HG03139 (cell line): ENCODE measurements around the gene C7orf33.
"Not testable (repeated sequence)": the region's sequence is repeated elsewhere in the genome, so short reads cannot be mapped to it uniquely, and the experiment has no call there.

Experiments
- ATAC-seq: cut with Tn5 transposase; IDR thresholded peaks from one replicate; pipeline ENCODE4 v1.9.1; 2021; ENCODE audit not compliant: unreplicated experiment

The C7orf33 gene, protein sequence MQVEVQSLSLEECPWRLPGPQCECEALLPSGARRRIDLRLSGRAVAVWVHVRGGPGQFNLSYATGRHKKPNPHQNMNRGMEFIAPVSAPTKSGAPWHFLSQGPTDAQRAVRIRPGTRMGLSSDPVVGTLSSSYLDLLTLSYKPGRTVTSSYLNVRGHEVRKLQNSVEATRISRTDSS

GRCh38 chr7:148590471-148590870 is at the start of gene C7orf33:
TSS of gene C7orf33 (plus strand) at chr7:148590766. CDS start at chr7:148590926, 160 bp downstream.
- ATAC-seq, result no peak

- no peak for ATAC-seq
Observed at GRCh38 chr7:148541891-148542504, 48.6 kb upstream of the C7orf33 start.

GRCh38 chr7:148543302-148543701 is 47.3 kb upstream of the C7orf33 start:
- no peak for ATAC-seq

DNA sequence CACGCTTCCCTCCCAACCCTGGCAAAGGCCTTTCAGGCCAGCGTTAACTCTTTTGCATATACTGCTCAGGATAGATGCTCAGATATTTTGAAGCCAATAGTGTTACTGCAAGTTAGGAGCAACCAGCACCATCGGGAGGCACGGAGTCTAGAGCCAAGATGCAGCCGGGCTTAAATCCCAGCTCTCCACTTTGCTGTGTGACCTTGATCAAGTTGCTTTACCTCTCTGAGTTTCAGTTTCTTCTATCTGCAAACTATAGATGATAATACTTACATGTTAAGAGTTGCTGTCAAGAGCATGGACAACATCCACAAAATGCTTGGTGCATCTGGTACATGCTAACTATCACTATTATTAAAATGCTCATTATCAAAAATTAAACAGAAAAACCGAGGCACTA is 45.4 kb upstream of the C7orf33 start:
- ATAC-seq, result no peak

- ATAC-seq, result no peak
Observed at GRCh38 chr7:148545932-148546331, 44.6 kb upstream of the C7orf33 start.

DNA sequence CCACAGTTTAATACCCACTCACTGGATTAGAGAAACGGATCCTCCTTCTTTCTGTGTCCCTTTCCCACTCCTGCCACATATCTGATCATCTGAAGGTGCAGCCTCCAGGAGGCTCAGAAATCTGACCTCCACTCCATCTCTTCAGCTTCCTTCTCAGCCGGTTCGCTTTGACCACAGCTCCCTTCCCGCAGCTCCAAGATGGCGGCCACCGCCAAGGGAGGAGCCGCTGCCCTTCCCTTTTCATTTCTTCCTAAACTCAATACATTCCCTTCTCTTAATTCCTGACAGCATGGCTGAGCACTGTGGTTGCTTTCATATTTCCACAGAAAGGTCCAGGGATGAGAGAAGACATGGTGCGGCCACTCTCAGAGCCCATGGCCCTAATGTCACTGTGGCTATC is 43.7 kb upstream of the C7orf33 start:
- ATAC-seq, result no peak

GRCh38 chr7:148547951-148548350 is 42.6 kb upstream of the C7orf33 start:
- ATAC-seq, result no peak

DNA sequence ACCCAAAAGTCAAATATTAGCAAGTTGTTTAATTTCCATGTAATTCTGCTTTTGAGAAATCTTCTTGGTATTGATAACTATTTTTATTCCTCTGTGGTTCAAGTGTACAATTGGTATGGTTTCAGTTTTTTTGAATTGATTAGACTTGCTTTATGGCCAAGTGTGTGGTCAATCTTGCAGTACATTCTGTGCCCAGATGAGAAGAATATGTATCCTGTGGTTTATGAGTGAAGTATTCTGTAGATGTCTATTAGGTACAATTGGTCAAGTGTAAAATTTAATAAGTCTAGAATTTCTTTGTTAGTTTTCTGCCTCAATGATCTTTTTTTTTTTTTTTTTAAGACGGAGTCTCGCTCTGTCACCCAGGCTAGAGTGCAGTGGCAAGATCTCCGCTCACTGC is 36.6 kb upstream of the C7orf33 start:
- no peak for ATAC-seq

- no peak for ATAC-seq
Observed at GRCh38 chr7:148556892-148557291, 33.7 kb upstream of the C7orf33 start.

DNA sequence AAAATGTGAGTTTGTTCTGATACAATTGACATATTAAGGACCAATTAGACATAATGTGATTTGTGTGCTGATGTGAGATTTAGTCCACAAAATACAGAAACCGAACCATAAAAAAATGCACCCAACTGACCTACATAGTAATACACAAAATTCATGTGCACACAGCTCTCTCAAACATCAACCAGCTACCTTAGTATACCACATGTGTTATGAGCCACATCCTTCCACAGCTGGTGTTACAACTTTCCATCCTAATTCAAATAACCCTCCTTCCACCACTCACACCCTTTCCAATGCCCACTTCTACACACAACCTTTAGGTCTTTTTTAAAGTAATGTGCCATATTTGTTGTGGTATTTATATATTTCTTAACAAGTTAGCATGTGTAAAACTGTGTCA is 31.7 kb upstream of the C7orf33 start:
- ATAC-seq, result no peak

- no peak for ATAC-seq
Observed at GRCh38 chr7:148561099-148561498, 29.5 kb upstream of the C7orf33 start.

- no peak for ATAC-seq
Observed at GRCh38 chr7:148563583-148564274, 26.8 kb upstream of the C7orf33 start.

DNA sequence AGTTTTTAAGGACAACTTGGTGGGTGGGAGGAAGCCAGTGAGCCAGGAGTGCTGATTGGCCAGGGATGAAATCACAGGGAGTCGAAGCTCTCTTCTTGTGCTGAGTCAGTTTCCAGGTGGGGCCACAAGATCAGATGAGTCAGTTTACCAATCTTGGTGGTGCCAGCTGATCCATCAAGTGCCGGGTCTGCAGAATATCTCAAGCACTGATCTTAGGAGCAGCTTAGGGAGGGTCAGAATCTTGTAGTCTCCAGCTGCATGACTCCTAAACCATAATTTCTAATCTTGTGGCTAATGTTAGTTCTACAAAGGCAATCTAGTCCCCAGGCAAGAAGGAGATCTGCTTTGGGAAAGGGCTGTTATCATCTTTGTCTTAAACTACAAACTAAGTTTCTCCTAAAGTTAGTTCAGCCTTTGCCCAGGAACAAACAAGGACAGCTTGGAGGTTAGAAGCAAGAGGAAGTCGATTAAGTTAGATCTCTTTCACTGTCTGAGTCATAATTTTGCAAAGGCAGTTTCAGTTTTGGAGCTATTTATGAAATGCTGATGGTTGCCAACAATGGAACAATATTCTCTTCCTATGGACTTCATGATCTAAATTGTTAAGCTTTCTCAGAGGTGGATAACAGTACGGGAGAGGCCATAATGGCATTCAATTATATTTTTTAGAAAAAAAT is 26.2 kb upstream of the C7orf33 start:
- ATAC-seq, result peak; percentile 85

GRCh38 chr7:148566736-148567135 is 23.8 kb upstream of the C7orf33 start:
- no peak for ATAC-seq

DNA sequence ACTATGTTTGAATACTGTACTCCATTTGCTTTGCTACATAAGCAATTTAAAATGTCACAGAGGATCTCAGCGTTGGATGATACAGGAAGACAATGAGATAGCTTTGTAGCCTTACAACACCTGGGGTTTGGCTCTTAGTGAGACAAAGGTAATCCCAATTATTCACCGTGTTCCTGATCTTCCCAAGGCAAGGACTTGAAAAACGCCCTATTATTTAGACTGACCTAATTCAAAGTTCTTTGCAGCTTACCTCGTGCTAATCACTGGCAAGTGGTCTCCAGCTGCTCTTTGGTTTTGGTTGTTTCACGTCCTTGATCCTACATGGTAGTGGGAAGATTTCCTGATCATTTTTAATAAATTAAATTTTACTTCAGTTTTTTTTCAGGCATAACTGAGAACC is 23.0 kb upstream of the C7orf33 start:
- no peak for ATAC-seq

- no peak for ATAC-seq
Observed at GRCh38 chr7:148570510-148570909, 20.1 kb upstream of the C7orf33 start.

- ATAC-seq, result not testable (repeated sequence)
Observed at GRCh38 chr7:148570973-148571372, 19.6 kb upstream of the C7orf33 start.

- ATAC-seq, result no peak
Observed at GRCh38 chr7:148571381-148571780, 19.2 kb upstream of the C7orf33 start.

- ATAC-seq, result no peak
Observed at GRCh38 chr7:148572067-148572522, 18.5 kb upstream of the C7orf33 start.

DNA sequence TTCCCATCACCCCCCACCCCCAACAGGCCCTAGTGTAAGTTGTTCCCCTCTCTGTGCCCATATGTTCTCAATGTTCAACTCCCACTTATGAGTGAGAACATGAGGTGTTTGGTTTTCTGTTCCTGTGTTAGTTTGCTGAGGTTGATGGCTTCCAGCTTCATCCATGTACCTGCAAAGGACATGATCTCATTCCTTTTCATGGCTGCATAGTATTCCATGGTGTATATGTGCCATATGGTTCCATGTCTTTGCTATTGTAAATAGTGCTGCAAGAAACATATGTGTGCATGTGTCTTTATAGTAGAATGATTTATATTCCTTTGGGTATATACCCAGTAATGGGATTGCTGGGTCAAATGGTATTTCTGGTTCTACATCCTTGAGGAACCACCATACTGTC is 17.0 kb upstream of the C7orf33 start:
- not testable (repeated sequence) for ATAC-seq

- ATAC-seq, result no peak
Observed at GRCh38 chr7:148575640-148576411, 14.7 kb upstream of the C7orf33 start.
